Naive B cell (primary cell): ENCODE results near the gene SH3RF2. TPM values are rescaled to one million over a fixed set of nuclear protein-coding genes. Genes with fewer than 3 reads are reported as not detected.
A peak's percentile ranks its signal among the peaks of the same experiment; 100 is the strongest.

Experiments
- ATAC-seq, 2 donors: fragments of 150-1000 bp; cut with Tn5 transposase; 2 replicates each; pipeline ENCODE4 v1.10.0; 2021; ENCODE audit warnings: low read depth in 2 of 2, mild to moderate bottlenecking in 2 of 2, moderate library complexity in 2 of 2
- DNase-seq: peaks from one replicate; pipeline ENCODE4 v3.0.0; 2022
- H3K27ac Mint-ChIP-seq, 6 donors: one replicate each; pipeline ENCODE4 v1.8.0; 2020 to 2022; ENCODE audit warnings: mild to moderate bottlenecking in 6 of 6, mixed read lengths in 6 of 6, moderate library complexity in 5 of 6, inconsistent platforms in 2 of 6
- H3K27me3 Mint-ChIP-seq, 3 donors: one replicate each; pipeline ENCODE4 v1.8.0; 2021 to 2022; ENCODE audit warnings: mixed read lengths in 3 of 3, mild to moderate bottlenecking in 1 of 3
- H3K36me3 Mint-ChIP-seq, 2 donors: one replicate each; pipeline ENCODE4 v1.8.0; 2020 to 2022; ENCODE audit warnings: mixed read lengths in 2 of 2, inconsistent platforms in 1 of 2, mild to moderate bottlenecking in 1 of 2
- H3K4me1 Mint-ChIP-seq, 3 donors: one replicate each; pipeline ENCODE4 v1.8.0; 2020 to 2022; ENCODE audit warnings: mixed read lengths in 3 of 3, inconsistent platforms in 1 of 3, mild to moderate bottlenecking in 1 of 3, moderate library complexity in 1 of 3
- H3K4me3 Mint-ChIP-seq, 8 donors: one replicate each; pipeline ENCODE4 v1.8.0; 2020 to 2022; ENCODE audit warnings: mild to moderate bottlenecking in 8 of 8, mixed read lengths in 8 of 8, moderate library complexity in 8 of 8, inconsistent platforms in 2 of 8
- H3K9me3 Mint-ChIP-seq, 7 donors: one replicate each; pipeline ENCODE4 v1.8.0; 2020 to 2022; ENCODE audit warnings: mixed read lengths in 7 of 7, mild to moderate bottlenecking in 5 of 7, inconsistent platforms in 2 of 7, moderate library complexity in 1 of 7
- polyA plus RNA-seq, 6 donors: library from polyadenylated mRNA; unstranded; fragments of 300-500 nt; fragmentation: Illumina TruSeq; gene quantifications; one replicate each; pipeline ENCODE4 v1.2.3, GENCODE V29; 2021; ENCODE audit warnings: low read depth in 6 of 6

The SH3RF2 gene
- polyA plus RNA-seq, 6 donors from 2014 or later: not detected

DNA sequence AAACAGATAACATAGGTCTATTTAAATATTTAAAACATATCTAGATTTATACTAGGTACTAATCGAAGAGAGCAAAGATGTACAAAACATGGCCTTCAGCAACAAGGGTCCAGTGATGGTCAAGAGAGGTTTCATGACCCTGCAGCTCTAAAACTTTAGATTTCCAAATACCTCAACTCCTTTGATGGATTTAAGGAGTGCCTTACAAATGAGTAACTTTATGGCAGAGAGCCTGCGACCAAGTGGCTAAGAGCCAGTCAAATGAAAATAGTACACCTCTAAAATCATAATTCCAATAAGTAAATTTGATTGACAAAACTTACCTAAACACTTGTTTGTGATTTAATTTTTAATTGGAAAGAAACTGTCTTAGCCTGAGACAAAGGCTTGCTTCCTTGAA, 4.7 kb upstream of the SH3RF2 start:
- Mint-ChIP-seq H3K9me3 (peaks cover 0 to 2% (median 0%) of the 10 kb centered on the region in 7 donors), H3K4me3 (no peak overlapping the region), H3K4me1 (no peaks in the 10 kb centered on the region), H3K27me3 (peaks cover 13 to 31% (median 16%) of the 10 kb centered on the region in 3 donors), H3K27ac (no peak overlapping the region), H3K36me3 (no peaks in the 10 kb centered on the region)
- ATAC-seq (no peak), DNase-seq (no peak)

DNA sequence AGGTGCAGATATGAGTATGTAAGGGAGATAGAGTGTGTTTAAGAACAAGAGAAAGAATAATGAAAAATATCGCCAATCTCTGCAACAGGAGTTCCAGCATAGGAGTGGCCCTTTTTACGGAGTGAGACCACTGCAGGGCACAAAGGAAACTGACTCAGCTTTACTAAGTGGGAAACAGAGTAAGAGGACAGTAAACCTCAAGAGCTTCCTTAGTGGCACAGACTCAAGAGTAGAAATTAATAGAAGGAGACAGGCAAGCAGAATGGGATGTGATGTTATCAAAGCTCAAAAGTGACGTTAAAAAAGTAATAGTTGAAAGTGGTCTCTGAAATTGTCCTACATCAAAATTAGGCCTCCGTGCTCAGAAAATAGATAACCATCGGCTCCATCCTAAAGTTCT, 2.1 kb upstream of the SH3RF2 start:
- ATAC-seq: no peak
- Mint-ChIP-seq H3K27ac (no peak overlapping the region), H3K27me3 (peaks cover 22 to 40% (median 27%) of the 10 kb centered on the region in 3 donors), H3K4me3 (no peak overlapping the region), H3K36me3 (no peaks in the 10 kb centered on the region), H3K4me1 (no peaks in the 10 kb centered on the region), H3K9me3 (peaks cover 0 to 2% (median 0%) of the 10 kb centered on the region in 7 donors)
- no peak for DNase-seq

DNA sequence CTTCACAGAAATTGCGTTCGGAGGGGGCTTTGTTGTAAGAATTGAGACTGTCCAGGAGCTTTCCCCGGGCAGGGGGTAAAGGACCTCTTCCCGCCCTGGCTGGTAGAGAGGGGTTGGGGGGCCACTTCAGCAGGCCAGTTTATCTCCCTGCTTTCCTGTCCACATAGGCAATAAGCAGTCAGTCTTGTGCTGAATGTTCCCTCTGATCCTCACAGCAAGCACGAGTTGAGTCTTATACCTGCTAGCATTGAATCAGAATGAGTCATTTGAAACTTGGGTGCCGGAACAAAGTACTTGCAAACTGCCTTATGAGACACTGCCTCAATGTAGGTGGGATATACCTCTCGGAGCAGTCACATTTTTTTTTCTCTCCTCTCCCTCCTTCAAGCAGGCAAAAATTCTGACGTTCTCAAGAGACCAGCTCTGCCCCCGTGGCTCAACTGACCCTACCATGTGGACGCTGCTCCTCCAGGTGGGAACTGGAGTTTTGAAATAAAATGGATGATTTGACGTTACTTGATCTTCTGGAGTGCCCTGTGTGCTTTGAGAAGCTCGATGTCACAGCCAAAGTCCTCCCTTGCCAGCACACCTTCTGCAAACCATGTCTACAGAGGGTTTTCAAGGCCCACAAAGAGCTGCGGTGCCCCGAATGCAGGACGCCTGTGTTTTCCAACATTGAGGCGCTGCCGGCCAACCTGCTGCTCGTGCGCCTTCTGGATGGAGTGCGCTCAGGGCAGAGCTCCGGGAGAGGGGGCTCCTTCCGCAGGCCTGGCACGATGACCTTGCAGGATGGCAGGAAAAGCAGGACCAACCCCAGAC, 1.3 kb downstream of the SH3RF2 start:
- Mint-ChIP-seq H3K4me3 (no peak overlapping the region), H3K27ac (peak overlapping the region in 1 of 6 donors; percentile 35), H3K4me1 (no peaks in the 10 kb centered on the region), H3K27me3 (peaks cover 36 to 51% (median 40%) of the 10 kb centered on the region in 3 donors), H3K9me3 (peaks cover 0 to 2% (median 0%) of the 10 kb centered on the region in 7 donors), H3K36me3 (no peaks in the 10 kb centered on the region)
- DNase-seq (no peak), ATAC-seq (no peak)

DNA sequence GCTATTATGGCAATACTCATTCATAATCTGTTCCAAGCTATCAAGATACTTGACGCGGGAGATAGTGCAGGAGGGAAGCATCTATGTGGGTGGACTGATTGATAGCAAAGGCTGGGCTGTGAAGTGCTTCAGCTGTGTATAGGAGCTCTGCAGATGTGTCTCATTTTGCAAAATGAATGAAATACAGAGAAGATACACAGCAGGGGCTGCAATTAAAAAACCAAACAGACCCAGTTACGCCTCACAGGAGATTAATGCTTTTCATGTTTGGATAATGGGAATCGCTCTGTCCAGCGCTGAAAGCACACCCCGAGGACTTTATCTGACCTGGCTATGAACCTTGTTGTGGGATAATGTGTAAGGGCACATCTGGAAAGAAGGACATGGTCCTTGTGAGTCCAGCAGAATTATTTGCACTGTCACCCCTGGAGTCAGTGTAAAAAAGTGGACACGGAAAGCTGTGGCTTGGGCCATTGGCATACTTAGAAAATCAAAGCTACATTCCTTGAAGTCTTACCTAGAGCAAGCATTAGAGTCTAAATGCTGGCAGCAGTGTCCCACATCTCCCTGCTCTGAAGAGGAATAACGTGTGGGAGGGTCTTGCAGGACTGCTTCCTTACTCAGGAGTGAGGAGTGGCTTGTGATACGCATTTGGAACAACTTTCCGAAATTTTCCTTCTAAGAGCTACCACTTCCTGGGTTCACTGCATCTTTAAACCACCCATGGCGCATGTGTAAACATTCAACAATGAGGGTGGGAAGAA, 2.6 kb downstream of the SH3RF2 start:
- Mint-ChIP-seq H3K9me3 (no peaks in the 10 kb centered on the region), H3K27ac (no peak overlapping the region), H3K36me3 (no peaks in the 10 kb centered on the region), H3K4me3 (no peak overlapping the region), H3K4me1 (no peaks in the 10 kb centered on the region), H3K27me3 (peaks cover 35 to 45% (median 39%) of the 10 kb centered on the region in 3 donors)
- DNase-seq: no peak
- no peak for ATAC-seq

DNA sequence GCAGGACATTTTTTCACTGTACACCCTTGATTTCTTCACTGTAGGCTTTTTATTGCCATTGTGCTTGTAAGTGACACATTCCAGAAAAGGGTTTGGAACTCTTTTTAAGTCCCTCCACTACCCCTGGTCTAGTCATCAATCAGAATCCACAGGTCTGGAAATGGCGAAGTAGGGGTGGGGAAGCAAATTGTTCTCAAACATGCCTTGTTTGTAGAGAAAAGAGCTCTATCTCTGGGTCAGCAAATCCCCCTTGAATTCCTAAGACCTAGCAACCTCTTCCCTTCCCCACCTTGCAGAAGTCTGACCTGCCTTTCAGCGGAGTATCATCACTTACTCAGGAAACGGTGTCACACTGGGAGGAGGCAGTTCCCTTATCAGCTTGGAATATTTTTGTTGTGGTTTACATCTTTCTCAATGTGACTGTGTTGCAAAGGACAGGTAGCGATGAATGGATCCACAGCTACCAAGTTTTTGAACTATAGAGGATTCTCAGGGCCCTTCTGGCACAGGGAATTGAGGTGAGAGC, 3.2 kb downstream of the SH3RF2 start:
- Mint-ChIP-seq H3K27ac (no peak overlapping the region), H3K36me3 (no peaks in the 10 kb centered on the region), H3K4me1 (no peaks in the 10 kb centered on the region), H3K4me3 (no peak overlapping the region), H3K27me3 (peaks cover 32 to 42% (median 37%) of the 10 kb centered on the region in 3 donors), H3K9me3 (no peaks in the 10 kb centered on the region)
- ATAC-seq: no peak
- DNase-seq: no peak

DNA sequence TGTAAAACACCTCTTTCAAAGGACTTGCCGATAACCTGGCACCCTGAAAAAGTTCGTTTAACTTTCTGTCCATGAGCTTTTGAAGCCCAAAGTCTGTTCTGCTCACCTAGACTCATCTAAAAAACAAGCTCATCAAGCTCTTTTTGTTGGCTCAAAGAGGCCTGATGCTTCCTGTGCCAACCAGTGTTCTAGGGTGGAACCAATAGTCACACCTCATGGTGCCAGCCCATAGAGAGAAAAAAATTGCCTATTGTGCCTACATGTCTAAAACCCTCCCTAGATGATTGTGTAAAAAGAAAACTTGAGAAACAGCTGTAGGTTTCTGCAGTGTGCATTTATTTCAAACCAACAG, 4.7 kb downstream of the SH3RF2 start:
- Mint-ChIP-seq H3K4me1 (no peaks in the 10 kb centered on the region), H3K9me3 (no peaks in the 10 kb centered on the region), H3K27me3 (peaks cover 33 to 47% (median 34%) of the 10 kb centered on the region in 3 donors), H3K36me3 (no peaks in the 10 kb centered on the region), H3K27ac (no peak overlapping the region), H3K4me3 (no peak overlapping the region)
- DNase-seq (no peak), ATAC-seq (no peak)

DNA sequence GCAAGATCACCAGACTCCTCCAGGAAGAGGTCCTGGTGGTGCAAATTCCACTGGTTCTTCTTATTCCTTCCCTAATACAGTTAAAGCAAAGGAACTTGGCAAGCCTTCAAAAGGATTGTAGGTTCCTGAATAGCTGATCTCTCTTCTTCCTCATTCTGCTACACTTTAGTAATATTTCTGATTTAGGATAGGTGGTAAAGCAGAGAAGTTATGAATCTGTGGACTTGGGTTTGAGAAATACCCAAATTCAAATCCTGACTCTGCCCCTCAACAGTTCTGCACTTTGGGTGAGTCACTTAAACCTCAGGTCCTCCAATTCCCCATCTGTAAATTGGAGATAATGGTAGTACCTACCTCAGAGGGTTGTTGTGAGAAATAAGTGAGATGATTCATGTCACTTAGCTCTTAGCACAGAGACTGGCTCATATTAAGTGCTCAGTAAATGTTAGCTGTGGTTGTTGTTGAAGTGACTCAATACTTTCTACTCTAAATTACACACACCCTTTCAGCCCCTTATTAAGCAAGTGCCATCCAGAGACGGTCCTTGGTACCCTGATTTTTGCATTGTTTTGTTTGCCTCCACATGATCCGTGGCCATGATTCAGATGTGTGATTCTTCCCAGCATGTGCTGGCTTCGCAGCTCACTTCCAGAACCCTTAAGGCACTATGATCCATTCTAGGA, 5.2 kb downstream of the SH3RF2 start:
- ATAC-seq: no peak
- H3K4me3 Mint-ChIP-seq: peak overlapping the region in 1 of 8 donors; percentile 51
- H3K36me3 Mint-ChIP-seq: no peaks in the 10 kb centered on the region
- H3K9me3 Mint-ChIP-seq: no peaks in the 10 kb centered on the region
- no peaks in the 10 kb centered on the region for H3K4me1 Mint-ChIP-seq
- no peak for DNase-seq
- peaks cover 28 to 41% (median 29%) of the 10 kb centered on the region in 3 donors for H3K27me3 Mint-ChIP-seq
- no peak overlapping the region for H3K27ac Mint-ChIP-seq

DNA sequence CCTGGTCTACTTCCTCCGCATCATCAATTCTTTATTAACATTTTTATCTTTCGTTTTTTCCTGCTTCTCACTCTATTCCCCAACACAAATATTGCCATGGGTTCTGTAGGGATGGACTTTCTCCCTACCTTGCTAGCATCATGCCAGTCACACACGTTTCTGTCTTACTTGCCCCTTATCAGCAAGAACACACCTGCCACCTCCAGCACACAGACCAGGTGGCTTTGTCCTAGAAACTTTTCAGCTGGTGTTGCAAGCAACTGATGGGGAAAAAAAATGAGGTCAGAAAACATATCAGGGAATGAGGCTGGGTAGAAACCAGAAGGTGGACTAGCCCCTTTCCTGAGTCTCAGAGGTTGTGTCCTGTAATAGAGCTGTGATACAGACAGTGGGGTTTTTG, 5.8 kb downstream of the SH3RF2 start:
- Mint-ChIP-seq H3K27ac (no peak overlapping the region), H3K4me3 (peak overlapping the region in 1 of 8 donors; percentile 51)

DNA sequence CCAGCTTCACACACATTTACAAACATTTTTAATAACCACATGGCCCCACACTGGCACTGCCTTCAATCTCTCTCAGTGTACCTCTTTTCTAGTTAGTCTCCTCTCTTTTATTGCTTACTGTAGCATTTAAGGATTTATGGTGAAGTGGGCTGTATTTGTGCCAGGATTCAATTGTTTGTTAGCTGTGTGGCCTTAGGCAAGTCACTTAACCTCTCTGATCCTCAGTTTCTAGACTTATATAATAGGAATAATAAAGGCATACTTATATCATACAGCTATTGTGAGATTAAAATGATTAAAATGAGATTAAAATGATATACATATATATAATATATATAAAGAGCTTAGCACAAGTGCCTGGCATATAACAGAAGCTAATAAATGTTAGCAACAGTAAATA, 6.4 kb downstream of the SH3RF2 start:
- no peak overlapping the region for H3K27ac Mint-ChIP-seq
- no peak overlapping the region for H3K4me3 Mint-ChIP-seq
- H3K36me3 Mint-ChIP-seq: no peaks in the 10 kb centered on the region
- H3K27me3 Mint-ChIP-seq: peaks cover 19 to 34% (median 23%) of the 10 kb centered on the region in 3 donors
- ATAC-seq (no peak), DNase-seq (no peak)
- H3K4me1 Mint-ChIP-seq: no peaks in the 10 kb centered on the region
- H3K9me3 Mint-ChIP-seq: no peaks in the 10 kb centered on the region

More for the DNA sequence above, 5.8 kb downstream of the SH3RF2 start:
- no peaks in the 10 kb centered on the region for H3K4me1 Mint-ChIP-seq
- DNase-seq (no peak), ATAC-seq (no peak)
- H3K9me3 Mint-ChIP-seq: no peaks in the 10 kb centered on the region
- H3K36me3 Mint-ChIP-seq: no peaks in the 10 kb centered on the region
- H3K27me3 Mint-ChIP-seq: peaks cover 21 to 35% (median 24%) of the 10 kb centered on the region in 3 donors

DNA sequence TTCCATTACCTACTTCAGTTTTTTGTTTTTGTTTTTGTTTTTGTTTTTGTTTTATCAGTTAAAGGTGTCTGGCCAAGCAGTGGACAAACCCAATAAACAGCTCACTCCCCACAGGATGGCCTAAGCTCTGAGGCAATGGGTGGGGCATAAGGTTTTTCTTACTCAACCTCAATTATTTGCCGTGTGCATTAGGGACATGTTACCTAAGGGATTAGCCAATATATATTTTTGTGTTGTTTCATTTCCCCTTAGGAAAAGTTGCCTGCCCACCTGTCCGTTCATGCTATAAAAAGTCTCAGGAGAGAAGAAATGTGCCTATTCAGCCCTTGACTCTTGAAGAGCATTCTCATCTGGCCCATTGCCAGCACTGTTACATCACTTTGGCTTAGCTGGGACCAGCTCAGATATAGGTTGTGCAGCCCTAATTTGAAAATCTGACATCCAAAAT, 7.3 kb downstream of the SH3RF2 start:
- Mint-ChIP-seq H3K4me1 (no peaks in the 10 kb centered on the region), H3K4me3 (no peak overlapping the region), H3K27ac (no peak overlapping the region), H3K36me3 (no peaks in the 10 kb centered on the region), H3K9me3 (no peaks in the 10 kb centered on the region), H3K27me3 (peaks cover 16 to 34% (median 17%) of the 10 kb centered on the region in 3 donors)
- DNase-seq: no peak
- no peak for ATAC-seq

DNA sequence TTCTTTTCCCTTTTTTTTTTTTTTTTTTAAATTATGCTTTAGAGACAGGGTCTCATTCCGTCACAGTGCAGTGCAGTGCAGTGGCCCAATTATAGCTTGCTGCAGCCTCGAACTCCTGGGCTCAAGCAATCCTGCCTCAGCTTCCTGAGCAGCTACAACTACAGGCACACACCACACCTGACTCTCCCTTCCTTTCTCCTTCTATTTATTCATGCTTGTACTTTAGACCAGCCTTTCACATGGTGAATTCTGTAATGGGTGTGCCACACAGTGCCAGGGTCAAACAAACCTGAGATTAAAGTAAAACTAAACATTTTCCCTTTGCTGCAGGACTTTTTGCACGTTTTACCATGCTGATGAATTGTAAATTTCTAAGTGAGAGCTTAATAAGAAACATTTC, 8.0 kb downstream of the SH3RF2 start:
- H3K27me3 Mint-ChIP-seq: peaks cover 15 to 39% (median 17%) of the 10 kb centered on the region in 3 donors
- H3K9me3 Mint-ChIP-seq: no peaks in the 10 kb centered on the region
- H3K27ac Mint-ChIP-seq: no peak overlapping the region
- DNase-seq (no peak), ATAC-seq (no peak)
- H3K36me3 Mint-ChIP-seq: no peaks in the 10 kb centered on the region
- H3K4me3 Mint-ChIP-seq: no peak overlapping the region
- no peaks in the 10 kb centered on the region for H3K4me1 Mint-ChIP-seq

DNA sequence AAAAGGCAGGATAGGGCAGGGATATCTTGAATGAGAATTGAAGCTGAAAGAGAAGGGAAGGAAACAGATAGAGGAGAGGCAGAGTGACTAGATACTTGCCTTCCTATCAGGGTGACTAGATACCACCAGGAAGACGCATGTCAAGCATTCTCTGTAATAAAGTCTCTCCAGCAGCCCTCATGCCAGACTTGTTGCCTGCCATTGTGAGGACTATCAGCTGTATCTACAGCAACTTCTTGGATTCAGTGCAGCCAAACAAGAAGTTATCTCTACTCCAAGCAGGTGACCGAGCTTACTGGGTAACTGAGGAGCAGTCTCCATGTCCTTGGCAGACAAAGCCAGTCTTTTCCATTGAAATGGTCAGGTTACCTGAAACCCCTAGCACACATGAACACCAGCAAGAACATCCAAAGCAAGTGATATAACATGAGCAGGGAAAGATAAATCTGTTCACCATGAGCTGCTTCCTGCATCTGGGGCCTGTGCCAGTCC, 9.3 kb downstream of the SH3RF2 start:
- Mint-ChIP-seq H3K27me3 (peaks cover 15 to 28% (median 23%) of the 10 kb centered on the region in 3 donors), H3K4me3 (no peak overlapping the region), H3K36me3 (no peaks in the 10 kb centered on the region), H3K4me1 (no peaks in the 10 kb centered on the region), H3K9me3 (peaks cover 0 to 4% (median 0%) of the 10 kb centered on the region in 7 donors), H3K27ac (no peak overlapping the region)
- ATAC-seq (no peak), DNase-seq (no peak)
